Measurements from ENCODE around the gene CFAP92. TPM values are rescaled to one million over a fixed set of nuclear protein-coding genes. Genes with fewer than 3 reads are reported as not detected.

Gene CFAP92
- total and polyA plus RNA-seq, 2 donors (not counting 1 experiment from before 2014, with no cell fraction given): not detected

DNA sequence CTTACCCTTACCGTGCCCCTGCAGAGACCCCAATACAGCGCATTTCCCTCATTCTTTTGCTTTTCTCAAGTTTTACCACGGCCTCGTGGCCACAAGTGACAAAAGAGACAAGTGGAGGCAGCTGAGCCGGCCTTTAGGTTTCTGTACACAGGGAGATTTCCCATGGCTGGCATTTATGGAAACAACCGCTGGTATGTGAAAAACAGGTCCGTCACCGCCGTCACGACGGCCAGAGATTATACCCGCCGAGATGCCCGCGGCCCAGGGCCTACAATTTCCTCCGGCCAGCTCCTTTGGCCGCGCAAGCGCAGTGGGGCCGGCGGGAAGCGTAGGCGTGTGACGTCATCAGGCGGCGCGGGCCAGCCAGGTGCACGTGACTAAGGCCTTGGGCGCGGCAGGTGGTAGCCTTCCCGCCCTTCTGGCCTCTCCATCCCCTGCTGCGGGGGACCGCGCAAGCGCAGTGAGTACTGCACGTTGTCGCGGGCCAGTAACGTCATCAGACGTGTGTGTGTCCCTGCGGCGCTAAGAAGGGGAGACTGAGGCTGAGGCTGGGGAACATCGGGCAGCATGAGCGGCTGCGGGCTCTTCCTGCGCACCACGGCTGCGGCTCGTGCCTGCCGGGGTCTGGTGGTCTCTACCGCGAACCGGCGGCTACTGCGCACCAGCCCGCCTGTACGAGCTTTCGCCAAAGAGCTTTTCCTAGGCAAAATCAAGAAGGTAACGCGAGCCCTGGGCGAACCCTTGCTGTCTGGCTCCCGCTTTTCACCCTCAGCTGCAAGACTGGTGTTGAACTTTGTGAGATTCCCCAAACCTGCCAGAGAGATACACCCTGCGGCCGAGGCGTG is 114.5 kb downstream of the CFAP92 start, which contains the start of gene ACAD9:
Gene ACAD9 (plus strand): TSS at position 496 of the 845 bp plus-strand sequence. CDS start 72 bp downstream, at position 568.
- ATAC-seq (ENCODE audit: low read depth) (peak; percentile 96), DNase-seq (peak; percentile 97)
- H3K4me1 ChIP-seq (ENCODE audit: control insufficient read depth in 2 of 2, insufficient read depth in 2 of 2, low read length in 2 of 2): peaks cover 24 to 31% of the 10 kb centered on the region in 2 donors
- H3K27me3 ChIP-seq (replicated peaks in 1 of 4; ENCODE audit: control extremely low read depth in 1 of 4, control insufficient read depth in 3 of 4, insufficient read depth in 4 of 4, low read length in 3 of 4): no peaks in the 10 kb centered on the region
- no peak for TF ChIP-seq EZH2 (IDR thresholded peaks at IDR 0.05; ENCODE audit: borderline replicate concordance, insufficient read depth, low read depth, low read length, poor library complexity, severe bottlenecking)
- TF ChIP-seq, protein P1, sequence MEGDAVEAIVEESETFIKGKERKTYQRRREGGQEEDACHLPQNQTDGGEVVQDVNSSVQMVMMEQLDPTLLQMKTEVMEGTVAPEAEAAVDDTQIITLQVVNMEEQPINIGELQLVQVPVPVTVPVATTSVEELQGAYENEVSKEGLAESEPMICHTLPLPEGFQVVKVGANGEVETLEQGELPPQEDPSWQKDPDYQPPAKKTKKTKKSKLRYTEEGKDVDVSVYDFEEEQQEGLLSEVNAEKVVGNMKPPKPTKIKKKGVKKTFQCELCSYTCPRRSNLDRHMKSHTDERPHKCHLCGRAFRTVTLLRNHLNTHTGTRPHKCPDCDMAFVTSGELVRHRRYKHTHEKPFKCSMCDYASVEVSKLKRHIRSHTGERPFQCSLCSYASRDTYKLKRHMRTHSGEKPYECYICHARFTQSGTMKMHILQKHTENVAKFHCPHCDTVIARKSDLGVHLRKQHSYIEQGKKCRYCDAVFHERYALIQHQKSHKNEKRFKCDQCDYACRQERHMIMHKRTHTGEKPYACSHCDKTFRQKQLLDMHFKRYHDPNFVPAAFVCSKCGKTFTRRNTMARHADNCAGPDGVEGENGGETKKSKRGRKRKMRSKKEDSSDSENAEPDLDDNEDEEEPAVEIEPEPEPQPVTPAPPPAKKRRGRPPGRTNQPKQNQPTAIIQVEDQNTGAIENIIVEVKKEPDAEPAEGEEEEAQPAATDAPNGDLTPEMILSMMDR (IDR thresholded peaks at IDR 0.05): no peak
- under 1% methylated on average over 62 of the region's 65 CpGs for WGBS (ENCODE audit: insufficient coverage)
- no peaks in the 10 kb centered on the region for H4K20me1 ChIP-seq (ENCODE audit: control insufficient read depth, insufficient read depth, low read length, poor library complexity, severe bottlenecking)
- ChIA-PET POLR2A (interaction anchor here (0.6 to 1.7 kb wide), 6 partner anchors 9 to 299 kb away, joined by 3 to 13 read pairs (median 4); partner anchors contain the start of genes RAB7A and RPN1), CTCF (interaction anchor here (0.6 to 3.6 kb wide), 6 partner anchors 33 to 445 kb away, joined by 3 to 24 read pairs (median 4); no protein-coding TSS in a partner anchor)
- peak within 1 kb of the TSS; percentile 99 for H3K9ac ChIP-seq (ENCODE audit: low read length)
- H3K4me3 ChIP-seq (ENCODE audit: control extremely low read depth in 1 of 5, extremely low read depth in 1 of 5, insufficient read depth in 1 of 5, low read depth in 2 of 5, low read length in 4 of 5): peak within 1 kb of the TSS; percentile 86 to 97 (median 88)
- intact Hi-C loops (cut with micrococcal nuclease): loop anchor here (1.0 to 5.0 kb wide), 8 partner anchors 33 to 827 kb away; partner anchors contain the start of genes CNBP, RAB7A, RPN1 and SEC61A1
- H2AFZ ChIP-seq (ENCODE audit: insufficient read depth, low read depth, low read length, poor library complexity, severe bottlenecking): peak within 1 kb of the TSS; percentile 96
- H3K9me3 Mint-ChIP-seq (ENCODE audit: insufficient read depth): no peaks in the 10 kb centered on the region
- H3K4me3 Mint-ChIP-seq: peak within 1 kb of the TSS; percentile 95
- H3K27ac Mint-ChIP-seq: peak within 1 kb of the TSS; percentile 95
- H3K27ac ChIP-seq (ENCODE audit: low read length in 2 of 2): peak within 1 kb of the TSS; percentile 93 to 98
- no peaks in the 10 kb centered on the region for H3K9me3 ChIP-seq (ENCODE audit: control extremely low read depth in 1 of 3, control insufficient read depth in 2 of 3, insufficient read depth in 1 of 3, low read length in 2 of 3)
- H3K36me3 ChIP-seq (replicated peaks in 1 of 2; ENCODE audit: control extremely low read depth in 1 of 2, control insufficient read depth in 1 of 2, extremely low read depth in 1 of 2, insufficient read depth in 2 of 2, low read length in 1 of 2): peaks cover 0 to 19% of the 10 kb centered on the region in 2 experiments
- peak within 1 kb of the TSS; percentile 84 for H3K4me2 ChIP-seq (replicated peaks; ENCODE audit: low read depth, low read length, poor library complexity, severe bottlenecking)
- peaks cover 55% of the 10 kb centered on the region for H3K4me1 Mint-ChIP-seq
- peaks cover 64% of the 10 kb centered on the region for H3K79me2 ChIP-seq (ENCODE audit: control insufficient read depth, insufficient read depth, low read length)
- no peaks in the 10 kb centered on the region for H3K27me3 Mint-ChIP-seq

All from B cell (primary cell).